WTC11 (cell line): ENCODE measurements around the gene PLEKHA3. TPM values are rescaled to one million over a fixed set of nuclear protein-coding genes. Genes with fewer than 3 reads are reported as not detected.

Source experiments
- ATAC-seq: fragments of 200-7000 bp; cut with Tn5 transposase; 2 replicates; pipeline ENCODE4 v1.10.0; 2021; ENCODE audit warnings: mild to moderate bottlenecking, moderate library complexity
- CTCF ChIA-PET: fragments of 300-600 bp; sonication (Branson Sonifier 250); formaldehyde crosslinking; loops from one replicate; lab custom pipeline; 2021; ENCODE audit warnings: antibody characterized with exemption; lab: Charles Lee
- POLR2A ChIA-PET: fragments of 350-600 bp; sonication (Branson Sonifier 250); formaldehyde crosslinking; loops from one replicate; lab custom pipeline; 2021; ENCODE audit warnings: antibody characterized with exemption; lab: Charles Lee
- DNase-seq: peaks from one replicate; pipeline ENCODE4 v3.0.0; 2021; ENCODE audit warnings: low spot score
- H3K27ac Mint-ChIP-seq: 2 replicates; pipeline ENCODE4 v1.8.0; 2021; ENCODE audit warnings: mixed read lengths
- H3K27me3 Mint-ChIP-seq: 2 replicates; pipeline ENCODE4 v1.8.0; 2021; ENCODE audit warnings: low read depth, mild to moderate bottlenecking, moderate library complexity, mixed read lengths
- H3K36me3 Mint-ChIP-seq: 2 replicates; pipeline ENCODE4 v1.8.0; 2021; ENCODE audit warnings: mixed read lengths
- H3K4me1 Mint-ChIP-seq: 2 replicates; pipeline ENCODE4 v1.8.0; 2022; ENCODE audit warnings: mixed read lengths
- H3K4me3 Mint-ChIP-seq: 2 replicates; pipeline ENCODE4 v1.8.0; 2021; ENCODE audit warnings: mild to moderate bottlenecking, moderate library complexity, mixed read lengths
- H3K9me3 Mint-ChIP-seq: 2 replicates; pipeline ENCODE4 v1.8.0; 2021; ENCODE audit warnings: mixed read lengths
- ESRRA ChIP-seq: sonication (generic); formaldehyde crosslinking; IDR thresholded peaks from 2 replicates; pipeline ENCODE4 v1.8.1; 2022; ENCODE audit warnings: mild to moderate bottlenecking, missing genetic modification reagents, borderline replicate concordance
- ETV6 ChIP-seq: sonication (generic); formaldehyde crosslinking; IDR thresholded peaks from 2 replicates; pipeline ENCODE4 v1.8.1; 2022; ENCODE audit warnings: mild to moderate bottlenecking, missing genetic modification reagents
- FOXP1 ChIP-seq: sonication (generic); formaldehyde crosslinking; IDR thresholded peaks from 2 replicates; pipeline ENCODE4 v1.8.0; 2022; ENCODE audit warnings: missing genetic modification reagents, mild to moderate bottlenecking, moderate library complexity, borderline replicate concordance
- GRHL2 ChIP-seq: fragments of 250-450 bp; sonication (Bioruptor Pico); IDR thresholded peaks from 2 replicates; pipeline ENCODE4 v1.8.0; 2022; ENCODE audit warnings: mild to moderate bottlenecking, moderate library complexity; ENCODE audit not compliant: insufficient replicate concordance, severe bottlenecking
- HMGA2 ChIP-seq: fragments of 250-450 bp; sonication (Bioruptor Pico); IDR thresholded peaks from 2 replicates; pipeline ENCODE4 v1.4.0; 2021; ENCODE audit warnings: mild to moderate bottlenecking, moderate library complexity
- KAT7 ChIP-seq: sonication (generic); formaldehyde crosslinking; IDR thresholded peaks from 2 replicates; pipeline ENCODE4 v1.8.1; 2023; ENCODE audit warnings: missing genetic modification reagents, mild to moderate bottlenecking, borderline replicate concordance
- NFE2L1 ChIP-seq: sonication (generic); formaldehyde crosslinking; IDR thresholded peaks from 2 replicates; pipeline ENCODE4 v1.8.1; 2023; ENCODE audit warnings: missing genetic modification reagents
- NR1H2 ChIP-seq: sonication (generic); formaldehyde crosslinking; IDR thresholded peaks from 2 replicates; pipeline ENCODE4 v1.9.0; 2021; ENCODE audit warnings: mild to moderate bottlenecking, moderate library complexity, missing genetic modification reagents
- NR2C2 ChIP-seq: sonication (generic); formaldehyde crosslinking; IDR thresholded peaks from 2 replicates; pipeline ENCODE4 v1.8.0; 2022; ENCODE audit warnings: mild to moderate bottlenecking, missing genetic modification reagents
- RELA ChIP-seq: sonication (generic); formaldehyde crosslinking; IDR thresholded peaks from 2 replicates; pipeline ENCODE4 v1.8.1; 2022; ENCODE audit warnings: missing genetic modification reagents, mild to moderate bottlenecking, borderline replicate concordance
- SMAD3 ChIP-seq: sonication (generic); formaldehyde crosslinking; IDR thresholded peaks from 2 replicates; pipeline ENCODE4 v1.8.0; 2022; ENCODE audit warnings: missing genetic modification reagents, mild to moderate bottlenecking, borderline replicate concordance
- ZBTB21 ChIP-seq: sonication (generic); formaldehyde crosslinking; IDR thresholded peaks from 2 replicates; pipeline ENCODE4 v1.8.1; 2023; ENCODE audit warnings: mild to moderate bottlenecking, missing genetic modification reagents, borderline replicate concordance
- ZNF263 ChIP-seq: sonication (generic); formaldehyde crosslinking; IDR thresholded peaks from 2 replicates; pipeline ENCODE4 v1.8.1; 2022; ENCODE audit warnings: low read depth, mild to moderate bottlenecking, moderate library complexity, missing genetic modification reagents
- total RNA-seq: library from RNA; stranded (reverse); gene quantifications from 3 replicates; pipeline ENCODE4 v1.2.3, GENCODE V29; 2021
- TF ChIP-seq, protein P1 (sequence below): sonication (generic); formaldehyde crosslinking; IDR thresholded peaks from 2 replicates; pipeline ENCODE4 v1.8.1; 2022; ENCODE audit warnings: missing genetic modification reagents, borderline replicate concordance
- TF ChIP-seq, protein P2 (sequence below): fragments of 250-450 bp; sonication (Bioruptor Pico); IDR thresholded peaks from 2 replicates; pipeline ENCODE4 v1.9.0; 2021; ENCODE audit warnings: moderate library complexity, mild to moderate bottlenecking, inconsistent platforms, borderline replicate concordance
- TF ChIP-seq, protein P3 (sequence below): fragments of 250-450 bp; sonication (Bioruptor Pico); IDR thresholded peaks from 2 replicates; pipeline ENCODE4 v1.8.0; 2021; ENCODE audit warnings: mild to moderate bottlenecking
- TF ChIP-seq, protein P4 (sequence below): fragments of 250-450 bp; sonication (Bioruptor Pico); IDR thresholded peaks from 2 replicates; pipeline ENCODE4 v1.9.0; 2021; ENCODE audit warnings: mild to moderate bottlenecking, borderline replicate concordance
- TF ChIP-seq, protein P5 (sequence below): sonication (generic); formaldehyde crosslinking; IDR thresholded peaks from 2 replicates; pipeline ENCODE4 v1.8.1; 2023; ENCODE audit warnings: mild to moderate bottlenecking, missing genetic modification reagents, borderline replicate concordance

PLEKHA3 gene
- total RNA-seq, 1 experiment from 2014 or later = 18.7 TPM

DNA sequence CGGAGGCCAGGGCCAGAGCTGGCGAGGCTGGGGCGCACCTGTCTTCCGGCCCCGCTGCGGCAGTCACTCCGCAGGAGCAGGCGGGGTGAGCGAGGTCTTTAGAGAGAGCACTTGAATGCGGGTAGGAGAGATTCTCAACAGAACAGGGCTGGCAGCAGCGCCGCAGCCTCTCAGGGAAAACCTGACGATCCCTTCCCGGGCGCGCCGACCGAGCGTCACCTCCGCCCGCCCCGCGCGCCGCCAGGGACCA is 29.8 kb upstream of the PLEKHA3 start:
- Mint-ChIP-seq H3K4me1 (peaks cover 20% of the 10 kb centered on the region), H3K9me3 (peaks cover 7% of the 10 kb centered on the region), H3K36me3 (peaks cover 29% of the 10 kb centered on the region), H3K27me3 (no peaks in the 10 kb centered on the region), H3K27ac (peak overlapping the region; percentile 90), H3K4me3 (peak overlapping the region; percentile 85)
- ATAC-seq (no peak), DNase-seq (no peak)
- POLR2A ChIA-PET = interaction anchor here (0.6 to 2.1 kb wide), 9 partner anchors 10 to 333 kb away, joined by 3 to 20 read pairs (median 4); no protein-coding TSS in a partner anchor
- peak; percentile 59; the same call in 1 of the 2 replicates for TF ChIP-seq FOXP1
- TF ChIP-seq, protein P1, sequence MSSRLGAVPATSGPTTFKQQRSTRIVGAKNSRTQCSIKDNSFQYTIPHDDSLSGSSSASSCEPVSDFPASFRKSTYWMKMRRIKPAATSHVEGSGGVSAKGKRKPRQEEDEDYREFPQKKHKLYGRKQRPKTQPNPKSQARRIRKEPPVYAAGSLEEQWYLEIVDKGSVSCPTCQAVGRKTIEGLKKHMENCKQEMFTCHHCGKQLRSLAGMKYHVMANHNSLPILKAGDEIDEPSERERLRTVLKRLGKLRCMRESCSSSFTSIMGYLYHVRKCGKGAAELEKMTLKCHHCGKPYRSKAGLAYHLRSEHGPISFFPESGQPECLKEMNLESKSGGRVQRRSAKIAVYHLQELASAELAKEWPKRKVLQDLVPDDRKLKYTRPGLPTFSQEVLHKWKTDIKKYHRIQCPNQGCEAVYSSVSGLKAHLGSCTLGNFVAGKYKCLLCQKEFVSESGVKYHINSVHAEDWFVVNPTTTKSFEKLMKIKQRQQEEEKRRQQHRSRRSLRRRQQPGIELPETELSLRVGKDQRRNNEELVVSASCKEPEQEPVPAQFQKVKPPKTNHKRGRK (CRISPR knock-in tag) = 0 out of 2 replicates have a peak, but pooled peaks have one; percentile 62
- TF ChIP-seq GRHL2 (CRISPR knock-in tag) = no peak
- peak; percentile 11; the same call in 1 of the 2 replicates for TF ChIP-seq ZNF263 (CRISPR knock-in tag)
- TF ChIP-seq, protein P2, sequence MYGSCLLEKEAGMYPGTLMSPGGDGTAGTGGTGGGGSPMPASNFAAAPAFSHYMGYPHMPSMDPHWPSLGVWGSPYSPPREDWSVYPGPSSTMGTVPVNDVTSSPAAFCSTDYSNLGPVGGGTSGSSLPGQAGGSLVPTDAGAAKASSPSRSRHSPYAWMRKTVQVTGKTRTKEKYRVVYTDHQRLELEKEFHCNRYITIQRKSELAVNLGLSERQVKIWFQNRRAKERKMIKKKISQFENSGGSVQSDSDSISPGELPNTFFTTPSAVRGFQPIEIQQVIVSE = no peak
- TF ChIP-seq, protein P3, sequence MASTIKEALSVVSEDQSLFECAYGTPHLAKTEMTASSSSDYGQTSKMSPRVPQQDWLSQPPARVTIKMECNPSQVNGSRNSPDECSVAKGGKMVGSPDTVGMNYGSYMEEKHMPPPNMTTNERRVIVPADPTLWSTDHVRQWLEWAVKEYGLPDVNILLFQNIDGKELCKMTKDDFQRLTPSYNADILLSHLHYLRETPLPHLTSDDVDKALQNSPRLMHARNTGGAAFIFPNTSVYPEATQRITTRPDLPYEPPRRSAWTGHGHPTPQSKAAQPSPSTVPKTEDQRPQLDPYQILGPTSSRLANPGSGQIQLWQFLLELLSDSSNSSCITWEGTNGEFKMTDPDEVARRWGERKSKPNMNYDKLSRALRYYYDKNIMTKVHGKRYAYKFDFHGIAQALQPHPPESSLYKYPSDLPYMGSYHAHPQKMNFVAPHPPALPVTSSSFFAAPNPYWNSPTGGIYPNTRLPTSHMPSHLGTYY (CRISPR knock-in tag) = 0 out of 2 replicates have a peak, but pooled peaks have one; percentile 37
- CTCF ChIA-PET = interaction anchor here (0.6 to 2.2 kb wide), 6 partner anchors 29 to 1367 kb away, joined by 3 to 14 read pairs (median 4); partner anchors contain the start of genes PLEKHA3 and RBM45

DNA sequence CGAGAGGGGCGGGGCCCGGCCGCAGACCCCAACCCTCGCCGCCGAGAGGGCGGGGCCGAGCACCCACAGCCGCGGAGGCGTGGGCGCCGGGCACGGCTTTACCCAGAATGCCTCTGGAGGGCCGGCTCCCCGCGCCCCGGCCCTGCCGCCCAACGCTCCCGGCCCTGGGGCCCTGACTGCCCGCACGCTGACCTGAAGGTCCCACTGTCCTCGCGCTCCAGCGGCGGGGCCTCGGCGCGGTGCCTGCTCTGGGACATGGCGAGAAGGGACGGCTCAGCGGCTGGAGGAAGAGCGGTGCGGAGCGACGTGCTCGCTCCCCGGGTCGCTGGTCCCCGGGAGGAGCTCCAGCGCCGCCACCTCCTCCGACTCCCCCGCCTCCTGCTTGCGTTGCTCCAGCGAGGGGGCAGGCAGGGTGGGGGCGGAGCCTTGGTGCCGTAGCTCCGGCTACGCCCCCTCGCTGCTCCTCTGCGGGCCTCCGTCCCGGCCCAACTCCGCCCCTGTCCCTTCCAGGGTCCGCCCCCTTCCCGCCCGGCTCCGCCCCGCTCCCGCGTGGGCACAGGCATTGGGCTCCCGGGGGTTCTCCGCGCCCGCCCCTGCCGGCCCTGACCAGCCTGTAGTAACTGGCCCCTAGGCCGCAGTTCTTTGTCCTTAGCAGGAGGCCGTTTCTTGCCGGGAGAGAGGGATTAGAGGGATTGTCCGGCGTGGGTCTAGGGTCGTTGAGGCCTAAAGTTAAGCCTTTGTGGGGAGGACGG is 29.3 kb upstream of the PLEKHA3 start, which contains the start of the genes PJVK and PRKRA:
PJVK (plus strand) TSS at position 605 of the 752 bp plus-strand sequence. CDS start 2,032 bp downstream, outside the sequence.
PRKRA (minus strand) TSS at position 402 of the 752 bp plus-strand sequence; CDS start at position 257, 145 bp downstream.
- POLR2A ChIA-PET = interaction anchor here (0.6 to 2.1 kb wide), 12 partner anchors 10 to 333 kb away, joined by 3 to 20 read pairs (median 4); partner anchors contain the start of gene FKBP7
- ATAC-seq (peak; percentile 93), DNase-seq (peak; percentile 96)
- peaks cover 20% of the 10 kb centered on the region for H3K4me1 Mint-ChIP-seq
- H3K27me3 Mint-ChIP-seq = no peaks in the 10 kb centered on the region
- CTCF ChIA-PET = interaction anchor here (0.6 to 2.2 kb wide), 9 partner anchors 12 to 1368 kb away, joined by 3 to 14 read pairs (median 4); partner anchors contain the start of genes PLEKHA3 and RBM45
- H3K4me3 Mint-ChIP-seq = peak within 1 kb of the TSS; percentile 85
- peaks cover 7% of the 10 kb centered on the region for H3K9me3 Mint-ChIP-seq
- H3K27ac Mint-ChIP-seq = peak within 1 kb of the TSS; percentile 100
- H3K36me3 Mint-ChIP-seq = peaks cover 27% of the 10 kb centered on the region
- TF ChIP-seq HMGA2 (CRISPR knock-in tag) (no peak), RELA (CRISPR knock-in tag) (no peak; the same call in 1 of the 2 replicates), SMAD3 (peak; percentile 89), NFE2L1 (CRISPR knock-in tag) (no peak; the same call in 1 of the 2 replicates), ETV6 (CRISPR knock-in tag) (peak; percentile 30; the same call in 1 of the 2 replicates), NR1H2 (CRISPR knock-in tag) (no peak), KAT7 (CRISPR knock-in tag) (no peak), NR2C2 (no peak), ESRRA (CRISPR knock-in tag) (no peak), ZBTB21 (CRISPR knock-in tag) (peak; percentile 17; the same call in 1 of the 2 replicates)
- TF ChIP-seq, protein P4, sequence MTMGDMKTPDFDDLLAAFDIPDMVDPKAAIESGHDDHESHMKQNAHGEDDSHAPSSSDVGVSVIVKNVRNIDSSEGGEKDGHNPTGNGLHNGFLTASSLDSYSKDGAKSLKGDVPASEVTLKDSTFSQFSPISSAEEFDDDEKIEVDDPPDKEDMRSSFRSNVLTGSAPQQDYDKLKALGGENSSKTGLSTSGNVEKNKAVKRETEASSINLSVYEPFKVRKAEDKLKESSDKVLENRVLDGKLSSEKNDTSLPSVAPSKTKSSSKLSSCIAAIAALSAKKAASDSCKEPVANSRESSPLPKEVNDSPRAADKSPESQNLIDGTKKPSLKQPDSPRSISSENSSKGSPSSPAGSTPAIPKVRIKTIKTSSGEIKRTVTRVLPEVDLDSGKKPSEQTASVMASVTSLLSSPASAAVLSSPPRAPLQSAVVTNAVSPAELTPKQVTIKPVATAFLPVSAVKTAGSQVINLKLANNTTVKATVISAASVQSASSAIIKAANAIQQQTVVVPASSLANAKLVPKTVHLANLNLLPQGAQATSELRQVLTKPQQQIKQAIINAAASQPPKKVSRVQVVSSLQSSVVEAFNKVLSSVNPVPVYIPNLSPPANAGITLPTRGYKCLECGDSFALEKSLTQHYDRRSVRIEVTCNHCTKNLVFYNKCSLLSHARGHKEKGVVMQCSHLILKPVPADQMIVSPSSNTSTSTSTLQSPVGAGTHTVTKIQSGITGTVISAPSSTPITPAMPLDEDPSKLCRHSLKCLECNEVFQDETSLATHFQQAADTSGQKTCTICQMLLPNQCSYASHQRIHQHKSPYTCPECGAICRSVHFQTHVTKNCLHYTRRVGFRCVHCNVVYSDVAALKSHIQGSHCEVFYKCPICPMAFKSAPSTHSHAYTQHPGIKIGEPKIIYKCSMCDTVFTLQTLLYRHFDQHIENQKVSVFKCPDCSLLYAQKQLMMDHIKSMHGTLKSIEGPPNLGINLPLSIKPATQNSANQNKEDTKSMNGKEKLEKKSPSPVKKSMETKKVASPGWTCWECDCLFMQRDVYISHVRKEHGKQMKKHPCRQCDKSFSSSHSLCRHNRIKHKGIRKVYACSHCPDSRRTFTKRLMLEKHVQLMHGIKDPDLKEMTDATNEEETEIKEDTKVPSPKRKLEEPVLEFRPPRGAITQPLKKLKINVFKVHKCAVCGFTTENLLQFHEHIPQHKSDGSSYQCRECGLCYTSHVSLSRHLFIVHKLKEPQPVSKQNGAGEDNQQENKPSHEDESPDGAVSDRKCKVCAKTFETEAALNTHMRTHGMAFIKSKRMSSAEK (CRISPR knock-in tag) = peak; percentile 73; the same call in 1 of the 2 replicates
- TF ChIP-seq, protein P1 (CRISPR knock-in tag) = 0 out of 2 replicates have a peak, but pooled peaks have one; percentile 15
- TF ChIP-seq, protein P5, sequence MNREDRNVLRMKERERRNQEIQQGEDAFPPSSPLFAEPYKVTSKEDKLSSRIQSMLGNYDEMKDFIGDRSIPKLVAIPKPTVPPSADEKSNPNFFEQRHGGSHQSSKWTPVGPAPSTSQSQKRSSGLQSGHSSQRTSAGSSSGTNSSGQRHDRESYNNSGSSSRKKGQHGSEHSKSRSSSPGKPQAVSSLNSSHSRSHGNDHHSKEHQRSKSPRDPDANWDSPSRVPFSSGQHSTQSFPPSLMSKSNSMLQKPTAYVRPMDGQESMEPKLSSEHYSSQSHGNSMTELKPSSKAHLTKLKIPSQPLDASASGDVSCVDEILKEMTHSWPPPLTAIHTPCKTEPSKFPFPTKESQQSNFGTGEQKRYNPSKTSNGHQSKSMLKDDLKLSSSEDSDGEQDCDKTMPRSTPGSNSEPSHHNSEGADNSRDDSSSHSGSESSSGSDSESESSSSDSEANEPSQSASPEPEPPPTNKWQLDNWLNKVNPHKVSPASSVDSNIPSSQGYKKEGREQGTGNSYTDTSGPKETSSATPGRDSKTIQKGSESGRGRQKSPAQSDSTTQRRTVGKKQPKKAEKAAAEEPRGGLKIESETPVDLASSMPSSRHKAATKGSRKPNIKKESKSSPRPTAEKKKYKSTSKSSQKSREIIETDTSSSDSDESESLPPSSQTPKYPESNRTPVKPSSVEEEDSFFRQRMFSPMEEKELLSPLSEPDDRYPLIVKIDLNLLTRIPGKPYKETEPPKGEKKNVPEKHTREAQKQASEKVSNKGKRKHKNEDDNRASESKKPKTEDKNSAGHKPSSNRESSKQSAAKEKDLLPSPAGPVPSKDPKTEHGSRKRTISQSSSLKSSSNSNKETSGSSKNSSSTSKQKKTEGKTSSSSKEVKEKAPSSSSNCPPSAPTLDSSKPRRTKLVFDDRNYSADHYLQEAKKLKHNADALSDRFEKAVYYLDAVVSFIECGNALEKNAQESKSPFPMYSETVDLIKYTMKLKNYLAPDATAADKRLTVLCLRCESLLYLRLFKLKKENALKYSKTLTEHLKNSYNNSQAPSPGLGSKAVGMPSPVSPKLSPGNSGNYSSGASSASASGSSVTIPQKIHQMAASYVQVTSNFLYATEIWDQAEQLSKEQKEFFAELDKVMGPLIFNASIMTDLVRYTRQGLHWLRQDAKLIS (CRISPR knock-in tag) = peak; percentile 80; the same call in 1 of the 2 replicates
